GM19023 (cell line): ENCODE results near the gene RPLP2.

Experiments
- ATAC-seq: cut with Tn5 transposase; IDR thresholded peaks from one replicate; pipeline ENCODE4 v1.9.1; 2021; ENCODE audit warnings: mild to moderate bottlenecking, moderate library complexity; ENCODE audit not compliant: unreplicated experiment

The RPLP2 gene

GRCh38 chr11:790721-791564, 18.8 kb upstream of the RPLP2 start:
- no peak for ATAC-seq

DNA sequence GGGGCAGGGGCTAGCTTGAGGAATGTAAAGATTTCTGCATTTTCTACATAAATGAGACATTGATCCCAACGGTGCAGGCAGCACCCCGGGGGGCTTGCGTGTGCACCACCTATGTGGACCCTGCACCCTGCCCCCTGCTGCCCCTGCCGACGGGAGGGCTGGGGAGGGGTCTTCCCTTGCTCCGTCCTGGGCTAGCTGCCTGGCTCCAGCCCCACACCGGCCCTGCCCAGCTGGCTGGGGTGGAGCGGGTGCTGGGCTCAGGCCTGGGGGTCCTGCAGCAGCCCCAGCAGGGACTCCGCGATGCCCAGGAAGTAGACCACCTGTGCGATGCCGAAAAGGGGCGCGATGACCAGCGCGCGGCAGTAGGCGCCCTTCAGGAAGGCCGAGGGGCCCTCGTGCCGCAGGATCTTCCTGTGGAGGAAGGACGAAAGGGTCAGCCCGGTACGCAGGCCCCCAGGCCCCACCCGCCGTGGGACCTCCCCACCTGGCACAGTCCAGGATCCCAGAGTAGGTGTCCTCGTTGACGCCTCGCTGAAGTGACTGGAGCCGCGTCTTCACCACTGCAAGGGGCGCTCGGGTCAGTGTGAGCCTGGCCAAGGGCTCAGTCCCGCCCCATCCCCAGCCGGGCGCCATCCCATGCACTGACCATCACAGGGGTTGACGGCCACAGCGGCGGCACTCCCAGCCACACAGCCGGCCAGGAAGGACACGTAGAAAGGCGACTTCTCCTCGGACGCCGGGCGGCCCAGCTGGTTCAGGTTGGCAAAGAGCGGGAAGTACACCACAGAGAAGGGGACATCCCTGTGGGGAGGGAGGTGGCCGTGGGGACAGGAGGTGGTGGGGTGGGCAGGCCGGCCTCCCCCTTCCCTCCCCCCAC, 17.9 kb upstream of the RPLP2 start:
- no peak for ATAC-seq

GRCh38 chr11:792535-792821, 17.3 kb upstream of the RPLP2 start:
- no peak for ATAC-seq

GRCh38 chr11:792873-793272, 16.9 kb upstream of the RPLP2 start:
- ATAC-seq = no peak

GRCh38 chr11:793556-793955, 16.2 kb upstream of the RPLP2 start:
- ATAC-seq = no peak

GRCh38 chr11:794013-794765, 15.6 kb upstream of the RPLP2 start:
- no peak for ATAC-seq

- no peak for ATAC-seq
Measured at GRCh38 chr11:794766-795633, 14.8 kb upstream of the RPLP2 start.

DNA sequence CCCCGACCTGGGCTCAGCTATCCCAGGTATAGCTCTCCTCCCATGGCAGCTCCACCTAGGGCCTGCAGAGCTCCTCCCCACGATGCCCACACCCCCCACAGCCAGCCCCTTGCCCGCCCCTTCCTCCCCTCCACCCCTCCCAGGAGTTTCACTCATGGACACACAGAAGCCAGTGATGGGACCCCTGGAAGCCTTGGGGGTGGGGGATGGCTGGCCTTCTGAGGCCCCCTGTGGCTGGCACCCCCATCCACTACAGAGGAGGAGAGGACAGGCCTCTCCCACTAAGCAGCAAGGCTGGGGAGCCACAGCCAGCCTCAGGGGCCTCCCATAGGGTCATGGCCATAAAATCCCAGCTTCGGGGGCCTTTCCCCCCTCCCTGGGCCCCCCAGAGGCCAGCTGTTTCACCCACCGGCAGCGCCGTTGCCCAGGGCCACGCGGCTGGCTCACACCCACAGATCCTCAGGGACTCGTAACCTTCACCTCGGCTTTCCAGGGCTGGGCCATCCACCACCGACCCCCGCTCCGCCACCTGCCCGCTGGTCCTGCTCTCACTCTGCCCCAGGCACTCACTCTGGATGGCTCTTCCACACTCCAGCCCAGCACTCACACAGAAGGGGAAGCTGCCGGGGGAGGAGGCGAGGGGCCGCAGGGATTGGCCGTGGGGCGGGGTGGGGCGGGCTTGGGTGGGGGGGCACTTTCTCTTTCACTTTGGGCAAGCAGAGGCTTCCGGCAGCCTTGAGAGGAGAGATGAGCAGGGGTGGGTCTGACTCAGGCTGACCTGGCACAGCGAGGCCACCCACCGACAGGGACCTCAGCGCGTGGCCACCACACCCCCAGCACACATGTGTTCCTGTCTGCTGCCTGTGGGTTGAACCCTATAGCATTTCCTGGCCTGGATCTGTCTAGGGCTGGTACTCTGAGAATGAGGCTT, 13.9 kb upstream of the RPLP2 start:
- ATAC-seq = peak; percentile 31

DNA sequence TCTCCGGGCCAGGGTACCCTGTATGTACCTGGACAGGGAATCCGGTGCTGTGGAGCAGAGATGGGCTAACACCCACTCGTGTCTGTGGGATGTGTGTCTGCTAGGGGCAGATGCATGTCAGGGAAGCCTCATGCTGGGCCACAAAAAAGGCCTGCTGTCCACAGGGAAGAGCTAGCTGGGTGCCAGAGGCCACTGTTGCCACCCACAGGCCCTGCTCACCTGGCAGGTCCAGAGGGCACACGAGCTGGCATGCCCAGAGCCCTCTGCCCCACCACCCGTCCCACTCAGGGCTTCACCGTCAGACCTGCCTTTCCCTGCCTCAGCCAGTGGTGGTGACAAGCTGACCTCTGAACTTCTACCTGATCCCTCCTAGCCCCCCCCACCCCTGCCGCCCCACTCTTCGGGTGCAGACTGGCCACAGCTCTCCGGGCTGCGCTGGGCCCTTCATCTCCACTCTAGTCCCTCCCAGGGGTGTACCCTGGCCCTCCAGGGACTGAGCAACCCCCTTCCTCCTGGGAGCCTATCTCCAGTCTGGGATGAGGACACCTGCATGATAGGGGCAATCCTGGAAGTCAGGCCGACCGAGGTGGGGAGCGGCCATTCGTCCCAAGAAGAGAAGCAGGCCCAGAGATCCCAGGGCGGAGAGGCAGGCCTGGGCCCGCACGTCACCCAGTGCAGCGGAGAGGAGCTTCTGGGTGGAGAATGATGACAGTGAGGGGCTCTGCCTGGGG, 13.0 kb upstream of the RPLP2 start:
- ATAC-seq = no peak

DNA sequence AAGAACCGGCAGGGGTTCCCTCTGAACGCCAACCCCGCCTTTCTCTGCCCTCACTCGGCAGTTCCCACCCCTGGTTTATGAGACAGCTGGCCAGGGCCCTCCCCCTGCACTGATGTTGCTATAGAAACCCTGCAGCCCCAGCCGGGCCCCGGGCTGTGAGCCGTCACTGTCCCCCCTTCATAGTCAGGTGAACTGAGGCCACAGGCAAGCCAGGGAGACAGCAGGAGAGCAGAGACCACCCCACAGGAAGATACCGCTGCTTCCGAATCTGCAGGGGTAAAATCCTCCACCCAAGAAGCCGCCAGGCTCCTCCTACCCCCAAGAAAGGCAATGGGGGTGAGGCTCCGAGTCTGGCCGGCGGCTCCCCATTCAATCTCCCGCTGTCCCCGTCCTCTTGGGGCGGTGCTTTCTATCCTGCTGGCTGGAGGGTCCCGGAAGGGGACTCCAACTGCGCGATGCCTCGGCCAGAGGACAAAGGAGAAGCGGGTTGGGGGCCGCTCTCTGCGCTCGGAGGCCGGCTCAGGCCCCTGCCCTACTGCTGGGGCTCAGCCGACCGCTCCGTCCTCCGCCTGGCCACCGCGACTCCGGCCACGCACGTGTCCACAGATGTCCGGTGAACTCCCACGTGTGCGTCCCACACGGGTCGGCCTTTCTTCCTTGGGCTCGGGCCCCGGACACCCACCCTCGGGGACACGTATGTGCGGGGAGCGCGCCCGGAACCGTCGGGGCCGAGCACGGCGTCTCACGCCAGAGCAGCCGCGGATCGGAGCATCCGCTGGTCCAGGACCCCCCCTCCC, 12.3 kb upstream of the RPLP2 start:
- peak; percentile 44 for ATAC-seq

DNA sequence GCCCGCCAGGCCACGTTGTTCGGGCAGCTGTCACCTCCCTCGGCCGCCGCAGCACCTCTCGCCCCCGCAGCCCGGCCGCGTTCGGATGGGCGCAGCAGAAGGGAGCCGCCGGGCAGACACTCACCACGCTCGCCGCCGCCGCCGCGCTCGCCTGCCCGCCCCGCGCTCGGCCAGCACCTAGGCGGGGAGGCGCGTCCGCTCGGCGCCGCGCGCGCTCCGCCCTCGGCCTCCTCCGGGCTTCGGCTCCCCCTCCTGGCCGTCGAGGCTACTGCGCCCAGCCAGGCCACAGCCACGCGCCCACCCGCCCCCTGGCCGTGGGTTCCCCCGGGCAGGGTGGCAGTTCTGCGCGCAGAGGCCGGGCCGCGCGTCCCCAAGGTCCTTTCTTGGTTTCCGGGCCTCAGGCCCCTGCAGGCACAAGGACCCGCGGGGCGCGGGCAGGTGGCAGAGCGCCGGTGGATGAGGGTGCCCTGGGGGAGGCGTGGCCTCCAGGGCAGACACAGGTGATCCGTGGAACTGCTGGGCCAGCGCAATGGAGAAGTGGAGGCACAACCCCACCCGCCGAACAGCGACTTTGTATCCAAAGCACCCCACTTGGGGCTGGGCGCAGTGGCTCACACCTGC, 11.6 kb upstream of the RPLP2 start, which contains the start of gene SLC25A22:
TSS of gene SLC25A22 (minus strand) at position 189 of the 621 bp plus-strand sequence. CDS start 3,275 bp downstream, outside the sequence.
- peak; percentile 58 for ATAC-seq

DNA sequence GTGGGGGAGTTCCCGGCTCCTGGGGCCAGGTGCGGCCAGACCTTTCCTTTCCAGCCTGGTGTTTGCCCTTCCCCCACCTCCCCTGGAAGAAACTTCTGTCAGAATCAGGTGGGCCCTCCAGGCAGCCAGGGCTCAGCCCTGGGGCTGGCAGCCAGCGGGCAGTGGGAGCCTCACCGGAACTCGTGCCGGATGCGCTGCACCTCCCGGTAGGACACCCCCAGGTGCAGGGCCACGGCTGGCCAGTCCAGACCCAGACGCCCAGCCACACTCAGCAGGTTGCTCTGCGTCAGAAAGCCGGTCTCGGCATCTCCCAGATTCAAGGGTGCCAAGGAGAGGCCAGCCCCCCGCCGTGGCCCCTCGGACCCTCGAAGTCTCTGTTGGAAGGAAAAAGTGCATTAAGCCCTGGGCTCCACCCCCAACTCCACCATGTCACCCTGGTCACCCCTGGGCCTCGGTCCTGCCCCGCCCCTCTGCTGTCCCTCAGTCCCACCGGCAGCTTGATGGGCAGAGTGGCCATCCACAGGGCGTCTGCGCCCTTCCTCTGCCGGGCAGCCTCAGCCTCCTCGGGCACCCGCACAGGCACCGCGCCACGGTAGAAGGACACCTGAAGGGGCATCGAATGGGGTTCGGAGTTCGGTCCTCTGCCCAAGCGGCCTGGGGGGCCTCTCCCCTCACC, 10.0 kb upstream of the RPLP2 start:
- no peak for ATAC-seq

- no peak for ATAC-seq
Measured at GRCh38 chr11:800473-800872, 9.3 kb upstream of the RPLP2 start.

DNA sequence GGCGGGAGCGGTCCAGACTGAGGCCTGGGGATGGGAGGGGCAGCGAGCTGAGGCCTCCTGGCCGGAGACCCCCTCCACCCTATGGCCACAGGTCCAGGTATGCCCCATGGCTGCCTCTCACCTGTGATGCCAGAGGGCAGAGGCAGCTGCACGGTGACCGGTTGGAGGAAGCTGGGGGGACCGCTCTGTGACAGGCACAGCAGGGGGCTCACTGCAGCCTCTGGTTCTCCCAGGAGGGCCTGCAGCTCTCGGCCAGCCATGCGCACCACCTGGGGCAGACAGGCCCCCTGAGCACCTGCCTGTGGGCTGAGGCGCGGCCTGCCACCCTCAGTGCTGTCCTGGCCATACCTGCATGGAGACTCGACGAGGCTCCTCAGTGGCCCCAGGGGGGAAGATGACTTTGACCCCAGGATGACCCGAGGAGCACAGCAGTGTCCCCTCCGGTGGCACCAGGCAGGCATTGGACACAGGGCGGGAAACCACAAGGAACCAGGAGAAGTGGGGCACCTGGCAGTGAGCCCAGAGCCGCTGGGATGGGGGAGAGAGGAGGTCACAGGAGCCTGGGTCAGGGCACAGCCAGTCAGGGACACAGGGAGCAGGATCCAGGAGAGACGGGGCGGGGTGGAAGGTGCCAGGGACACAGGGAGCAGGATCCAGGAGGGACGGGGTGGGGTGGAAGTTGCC, 8.5 kb upstream of the RPLP2 start:
- ATAC-seq = no peak

DNA sequence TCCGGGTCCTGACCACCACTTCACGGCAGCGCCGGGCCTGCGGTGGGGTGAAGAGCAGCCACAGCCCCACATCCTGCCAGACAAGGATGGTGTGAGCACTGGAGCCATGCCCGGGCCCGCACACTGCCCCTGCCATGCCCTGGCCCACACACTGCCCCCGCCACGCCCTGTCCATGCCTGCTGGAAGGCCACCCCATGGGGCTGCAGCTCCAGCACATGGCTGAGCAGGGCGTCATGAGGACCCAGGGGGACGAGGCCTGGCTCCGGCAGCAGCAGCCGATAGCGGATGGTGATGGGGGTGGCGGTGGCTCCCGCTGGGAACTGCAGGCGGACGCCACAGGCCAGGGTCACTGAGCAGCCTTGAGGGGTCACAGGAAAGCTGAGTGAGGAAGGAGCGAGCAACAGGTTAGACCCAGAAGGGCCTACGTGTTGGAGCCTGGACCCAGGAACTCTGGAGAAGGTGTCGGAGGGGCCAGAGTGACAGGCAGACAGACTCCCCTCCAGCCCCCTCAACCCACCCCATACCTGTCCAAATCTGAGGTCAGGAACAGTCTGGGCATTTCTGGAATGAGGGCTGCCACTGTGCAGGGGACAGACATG, 7.6 kb upstream of the RPLP2 start:
- no peak for ATAC-seq
